ENCODE data around the gene MOBP. TPM values are rescaled to one million over a fixed set of nuclear protein-coding genes. Genes with fewer than 3 reads are reported as not detected.

The MOBP gene
- total RNA-seq, 1 experiment from 2014 or later, result 0.57 TPM

- no peak for DNase-seq
- Mint-ChIP-seq H3K27ac (ENCODE audit: unreplicated experiment) (no peak overlapping the region), H3K4me1 (ENCODE audit: low read depth, unreplicated experiment) (no peaks in the 10 kb centered on the region), H3K4me3 (ENCODE audit: low read depth, unreplicated experiment) (no peak overlapping the region), H3K9me3 (ENCODE audit: low read depth, unreplicated experiment) (no peaks in the 10 kb centered on the region), H3K36me3 (ENCODE audit: insufficient read depth, unreplicated experiment) (no peaks in the 10 kb centered on the region), H3K27me3 (ENCODE audit: unreplicated experiment) (no peaks in the 10 kb centered on the region)
- CTCF ChIA-PET, result interaction anchor here (4.3 kb wide), 1 partner anchor 53 kb away, joined by 22 read pairs; no protein-coding TSS in a partner anchor
- TF ChIP-seq, protein P1, sequence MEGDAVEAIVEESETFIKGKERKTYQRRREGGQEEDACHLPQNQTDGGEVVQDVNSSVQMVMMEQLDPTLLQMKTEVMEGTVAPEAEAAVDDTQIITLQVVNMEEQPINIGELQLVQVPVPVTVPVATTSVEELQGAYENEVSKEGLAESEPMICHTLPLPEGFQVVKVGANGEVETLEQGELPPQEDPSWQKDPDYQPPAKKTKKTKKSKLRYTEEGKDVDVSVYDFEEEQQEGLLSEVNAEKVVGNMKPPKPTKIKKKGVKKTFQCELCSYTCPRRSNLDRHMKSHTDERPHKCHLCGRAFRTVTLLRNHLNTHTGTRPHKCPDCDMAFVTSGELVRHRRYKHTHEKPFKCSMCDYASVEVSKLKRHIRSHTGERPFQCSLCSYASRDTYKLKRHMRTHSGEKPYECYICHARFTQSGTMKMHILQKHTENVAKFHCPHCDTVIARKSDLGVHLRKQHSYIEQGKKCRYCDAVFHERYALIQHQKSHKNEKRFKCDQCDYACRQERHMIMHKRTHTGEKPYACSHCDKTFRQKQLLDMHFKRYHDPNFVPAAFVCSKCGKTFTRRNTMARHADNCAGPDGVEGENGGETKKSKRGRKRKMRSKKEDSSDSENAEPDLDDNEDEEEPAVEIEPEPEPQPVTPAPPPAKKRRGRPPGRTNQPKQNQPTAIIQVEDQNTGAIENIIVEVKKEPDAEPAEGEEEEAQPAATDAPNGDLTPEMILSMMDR (IDR thresholded peaks at IDR 0.05; ENCODE audit: unreplicated experiment), result no peak
- intact Hi-C loops (cut with micrococcal nuclease; ENCODE audit: unreplicated experiment), result loop anchor here (10.0 kb wide), 1 partner anchor 869 kb away; no protein-coding TSS in a partner anchor
- BruUV-seq (replicated peaks), result no TSS peak
These were observed 21.6 kb upstream of the MOBP start for GRCh38 chr3:39445927-39446326.

- no peak for DNase-seq
- H3K9me3 Mint-ChIP-seq (ENCODE audit: low read depth, unreplicated experiment), result no peaks in the 10 kb centered on the region
- TF ChIP-seq, protein P1 (IDR thresholded peaks at IDR 0.05; ENCODE audit: unreplicated experiment), result no peak
- H3K4me3 Mint-ChIP-seq (ENCODE audit: low read depth, unreplicated experiment), result no peak overlapping the region
- CTCF ChIA-PET, result interaction anchor here (4.3 kb wide), 1 partner anchor 53 kb away, joined by 22 read pairs; no protein-coding TSS in a partner anchor
- no peaks in the 10 kb centered on the region for H3K27me3 Mint-ChIP-seq (ENCODE audit: unreplicated experiment)
- no TSS peak for BruUV-seq (replicated peaks)
- no peaks in the 10 kb centered on the region for H3K36me3 Mint-ChIP-seq (ENCODE audit: insufficient read depth, unreplicated experiment)
- H3K27ac Mint-ChIP-seq (ENCODE audit: unreplicated experiment), result no peak overlapping the region
- H3K4me1 Mint-ChIP-seq (ENCODE audit: low read depth, unreplicated experiment), result no peaks in the 10 kb centered on the region
- intact Hi-C loops (cut with micrococcal nuclease; ENCODE audit: unreplicated experiment), result loop anchor here (10.0 kb wide), 1 partner anchor 868 kb away; no protein-coding TSS in a partner anchor
These were observed 21.0 kb upstream of the MOBP start for GRCh38 chr3:39446444-39446843.

DNA sequence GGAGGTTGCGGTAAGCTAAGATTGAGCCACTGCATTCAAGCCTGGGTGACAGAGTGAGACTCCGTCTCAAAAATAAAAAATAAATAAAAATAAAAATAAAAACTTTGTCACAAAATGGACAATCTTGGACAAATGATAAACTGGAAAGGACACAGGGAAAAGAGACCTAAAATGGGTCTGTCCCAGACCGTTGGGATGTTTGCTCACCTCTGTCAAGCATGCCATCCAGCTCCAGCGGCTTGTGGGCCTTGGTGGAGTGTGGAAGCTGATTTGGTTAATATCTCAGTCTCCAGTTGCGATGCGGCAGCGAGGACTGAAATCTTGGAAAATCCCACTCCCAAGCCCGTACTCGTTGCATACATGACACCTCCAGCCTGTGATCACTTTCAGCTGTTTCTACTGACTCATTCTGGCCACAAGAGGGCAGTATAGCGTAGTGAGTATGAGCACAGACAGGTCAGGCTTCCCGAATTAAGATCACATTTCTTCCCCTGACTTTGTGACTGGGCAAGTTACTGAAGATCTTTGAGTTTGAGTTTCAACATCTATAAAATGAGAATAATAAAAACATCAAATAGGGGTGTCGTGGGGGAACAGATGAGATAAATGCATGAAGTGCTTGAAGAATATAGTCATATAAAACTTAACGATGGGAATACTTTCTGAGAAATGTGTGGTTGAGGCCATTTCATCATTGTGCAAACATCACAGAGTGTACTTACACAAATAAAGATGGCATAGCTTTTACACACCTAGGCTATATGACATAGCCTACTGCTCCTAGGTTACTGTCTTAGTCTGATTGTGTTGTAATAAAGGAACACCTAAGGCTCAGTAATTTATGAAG, 19.6 kb upstream of the MOBP start:
- Mint-ChIP-seq H3K4me3 (ENCODE audit: low read depth, unreplicated experiment) (no peak overlapping the region), H3K36me3 (ENCODE audit: insufficient read depth, unreplicated experiment) (no peaks in the 10 kb centered on the region), H3K27ac (ENCODE audit: unreplicated experiment) (no peak overlapping the region), H3K9me3 (ENCODE audit: low read depth, unreplicated experiment) (no peaks in the 10 kb centered on the region), H3K27me3 (ENCODE audit: unreplicated experiment) (no peaks in the 10 kb centered on the region), H3K4me1 (ENCODE audit: low read depth, unreplicated experiment) (peaks cover 4% of the 10 kb centered on the region)
- no TSS peak for BruUV-seq (replicated peaks)
- intact Hi-C loops (cut with micrococcal nuclease; ENCODE audit: unreplicated experiment), result loop anchor here (1.0 to 10.0 kb wide), 2 partner anchors 50 to 867 kb away; no protein-coding TSS in a partner anchor
- TF ChIP-seq, protein P1 (IDR thresholded peaks at IDR 0.05; ENCODE audit: unreplicated experiment), result peak; percentile 68
- peak; percentile 72 for DNase-seq
- CTCF ChIA-PET, result interaction anchor here (0.8 to 4.3 kb wide), 3 partner anchors 12 to 543 kb away, joined by 3 to 22 read pairs (median 3); no protein-coding TSS in a partner anchor

- H3K4me1 Mint-ChIP-seq (ENCODE audit: low read depth, unreplicated experiment), result peaks cover 12% of the 10 kb centered on the region
- H3K9me3 Mint-ChIP-seq (ENCODE audit: low read depth, unreplicated experiment), result no peaks in the 10 kb centered on the region
- no peaks in the 10 kb centered on the region for H3K27me3 Mint-ChIP-seq (ENCODE audit: unreplicated experiment)
- H3K36me3 Mint-ChIP-seq (ENCODE audit: insufficient read depth, unreplicated experiment), result no peaks in the 10 kb centered on the region
- CTCF ChIA-PET, result interaction anchor here (1.0 to 4.3 kb wide), 2 partner anchors 51 to 542 kb away, joined by 3 to 22 read pairs; no protein-coding TSS in a partner anchor
- no peak overlapping the region for H3K4me3 Mint-ChIP-seq (ENCODE audit: low read depth, unreplicated experiment)
- H3K27ac Mint-ChIP-seq (ENCODE audit: unreplicated experiment), result no peak overlapping the region
- intact Hi-C loops (cut with micrococcal nuclease; ENCODE audit: unreplicated experiment), result loop anchor here (1.0 to 10.0 kb wide), 2 partner anchors 50 to 866 kb away; no protein-coding TSS in a partner anchor
- TF ChIP-seq, protein P1 (IDR thresholded peaks at IDR 0.05; ENCODE audit: unreplicated experiment), result no peak
- no peak for DNase-seq
- BruUV-seq (replicated peaks), result no TSS peak
These were observed 18.8 kb upstream of the MOBP start for GRCh38 chr3:39448506-39449233.

Measured in Calu3 (cell line).